Testis (tissue), 2 donors: ENCODE results near the gene OTOS.

ENCODE experiments used
- POLR2A ChIP-seq: fragments of 450-650 bp; IDR thresholded peaks from one replicate; pipeline ENCODE4 v1.6.1; 2017; ENCODE audit warnings: antibody characterized with exemption, mild to moderate bottlenecking, moderate library complexity
- TF ChIP-seq, protein P1 (sequence below), 3 experiments: fragments of 450-650 bp in 2 of 3; fragments of 200-600 bp in 1 of 3; sonication (generic) in 1 of 3; IDR thresholded peaks; one replicate each; pipeline ENCODE4 v1.5.1; 2016 to 2019; ENCODE audit warnings: antibody characterized with exemption in 3 of 3, mild to moderate bottlenecking in 2 of 3, moderate library complexity in 1 of 3

DNA sequence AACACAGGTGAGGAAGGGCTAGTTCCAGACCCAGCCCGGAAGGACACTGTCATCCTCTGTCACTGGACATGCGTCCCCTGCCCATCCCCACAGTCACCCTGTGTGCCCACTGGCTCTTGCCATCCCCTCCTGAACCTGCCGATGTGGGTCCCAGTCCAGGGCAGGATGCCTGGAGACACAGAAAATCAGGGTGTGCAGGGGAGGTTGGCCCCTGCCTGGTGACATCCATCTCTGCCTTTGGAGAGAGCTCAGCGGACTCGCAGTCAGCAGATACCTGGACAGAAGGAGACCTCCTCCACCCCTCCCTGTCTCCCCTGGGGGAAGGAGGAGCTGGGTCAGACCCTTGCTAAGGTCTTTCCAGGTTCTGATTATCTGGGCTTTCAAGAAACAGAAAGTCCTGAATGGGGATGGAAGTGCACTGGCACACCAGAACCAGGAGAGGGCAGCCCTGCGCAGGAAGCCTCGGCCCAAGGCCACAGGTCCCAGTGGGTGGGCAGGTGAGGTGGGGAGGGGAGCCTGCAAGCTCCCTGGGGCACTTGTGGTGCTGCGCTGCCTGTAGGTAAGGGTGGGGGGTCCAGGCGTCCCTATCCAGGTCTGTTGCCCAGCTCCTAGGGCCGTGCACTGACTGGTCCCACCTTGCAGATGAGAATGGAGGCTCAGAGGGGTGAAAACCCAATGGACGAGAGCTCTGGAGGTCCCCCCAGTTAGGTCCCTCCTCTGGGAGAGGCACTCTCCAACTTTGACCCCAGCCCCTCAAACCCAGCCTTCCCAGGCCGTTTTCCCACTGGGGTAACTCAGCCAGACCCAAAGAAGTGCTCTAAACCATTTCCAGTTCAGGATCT, 9.7 kb upstream of the OTOS start:
- TF ChIP-seq, protein P1, sequence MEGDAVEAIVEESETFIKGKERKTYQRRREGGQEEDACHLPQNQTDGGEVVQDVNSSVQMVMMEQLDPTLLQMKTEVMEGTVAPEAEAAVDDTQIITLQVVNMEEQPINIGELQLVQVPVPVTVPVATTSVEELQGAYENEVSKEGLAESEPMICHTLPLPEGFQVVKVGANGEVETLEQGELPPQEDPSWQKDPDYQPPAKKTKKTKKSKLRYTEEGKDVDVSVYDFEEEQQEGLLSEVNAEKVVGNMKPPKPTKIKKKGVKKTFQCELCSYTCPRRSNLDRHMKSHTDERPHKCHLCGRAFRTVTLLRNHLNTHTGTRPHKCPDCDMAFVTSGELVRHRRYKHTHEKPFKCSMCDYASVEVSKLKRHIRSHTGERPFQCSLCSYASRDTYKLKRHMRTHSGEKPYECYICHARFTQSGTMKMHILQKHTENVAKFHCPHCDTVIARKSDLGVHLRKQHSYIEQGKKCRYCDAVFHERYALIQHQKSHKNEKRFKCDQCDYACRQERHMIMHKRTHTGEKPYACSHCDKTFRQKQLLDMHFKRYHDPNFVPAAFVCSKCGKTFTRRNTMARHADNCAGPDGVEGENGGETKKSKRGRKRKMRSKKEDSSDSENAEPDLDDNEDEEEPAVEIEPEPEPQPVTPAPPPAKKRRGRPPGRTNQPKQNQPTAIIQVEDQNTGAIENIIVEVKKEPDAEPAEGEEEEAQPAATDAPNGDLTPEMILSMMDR (IDR thresholded peaks at IDR 0.05), result peak in 2 of 3 experiments; percentile 62 to 69
- TF ChIP-seq POLR2A, result no peak
